H1 (cell line): Measurements from ENCODE around the gene NAA25. TPM values are rescaled to one million over a fixed set of nuclear protein-coding genes. Genes with fewer than 3 reads are reported as not detected.

Experiments
- CTCF ChIA-PET: fragments of 300-600 bp; sonication (Branson Sonifier 250); formaldehyde crosslinking; loops from one replicate; lab custom pipeline; 2021; ENCODE audit not compliant: partially characterized antibody; lab: Charles Lee
- POLR2A ChIA-PET: fragments of 300-600 bp; sonication (Branson Sonifier 250); formaldehyde crosslinking; loops from one replicate; lab custom pipeline; 2021; ENCODE audit warnings: inconsistent platforms; ENCODE audit not compliant: partially characterized antibody; lab: Charles Lee
- DNase-seq, 2 experiments: peaks; one replicate each; pipeline versions ENCODE4 v3.0.0 to v3.0.0-alpha.2; 2010 to 2022; ENCODE audit warnings: low spot score in 2 of 2, low read depth in 1 of 2, mixed read lengths in 1 of 2
- FAIRE-seq: peaks from 2 replicates; lab custom pipeline; 2011; peaks lifted over from hg19 to GRCh38; lab: Jason Lieb, UNC
- H2AFZ ChIP-seq: 2 replicates; pipeline ENCODE4 v1.8.1; 2012; ENCODE audit warnings: low read length, inconsistent platforms
- H2AK5ac ChIP-seq: 2 replicates; pipeline ENCODE4 v1.6.1; 2013; ENCODE audit warnings: low read depth, low read length
- H2BK120ac ChIP-seq: replicated peaks from 2 replicates; pipeline ENCODE3; 2013; ENCODE audit warnings: low read depth, low read length, inconsistent platforms
- H2BK12ac ChIP-seq: 2 replicates; pipeline ENCODE4 v1.6.1; 2013; ENCODE audit warnings: low read depth, low read length
- H2BK15ac ChIP-seq: 2 replicates; pipeline ENCODE4 v1.6.1; 2013; ENCODE audit warnings: low read length
- H2BK20ac ChIP-seq: 2 replicates; pipeline ENCODE4 v1.6.1; 2013; ENCODE audit warnings: low read length
- H2BK5ac ChIP-seq: 2 replicates; pipeline ENCODE4 v1.6.1; 2013; ENCODE audit warnings: low read depth, low read length
- H3K14ac ChIP-seq: 2 replicates; pipeline ENCODE4 v1.6.1; 2013; ENCODE audit warnings: inconsistent platforms; ENCODE audit not compliant: insufficient read length
- H3K18ac ChIP-seq: 2 replicates; pipeline ENCODE4 v1.6.1; 2013; ENCODE audit warnings: low read length; ENCODE audit errors: extremely low read depth
- H3K23ac ChIP-seq: 2 replicates; pipeline ENCODE4 v1.6.1; 2013; ENCODE audit warnings: inconsistent platforms; ENCODE audit not compliant: insufficient read length
- H3K23me2 ChIP-seq: 2 replicates; pipeline ENCODE4 v1.6.1; 2013; ENCODE audit warnings: low read depth, low read length
- H3K27ac ChIP-seq: 2 replicates; pipeline ENCODE4 v1.6.1; 2011; ENCODE audit warnings: low read depth, low read length, inconsistent platforms
- H3K27me3 ChIP-seq, 4 experiments: replicated peaks in 1 of 4; 1 replicate in 1 of 4; 2 replicates in 3 of 4; pipeline versions ENCODE4 v1.6.1 to v1.8.1; 2011 to 2013; ENCODE audit warnings: low read length in 3 of 4, mild to moderate bottlenecking in 3 of 4, inconsistent platforms in 2 of 4, mixed read lengths in 2 of 4, moderate library complexity in 1 of 4; ENCODE audit not compliant: control insufficient read depth in 3 of 4, insufficient read depth in 3 of 4; ENCODE audit errors: extremely low read depth in 1 of 4
- H3K36me3 ChIP-seq, 4 experiments: 2 replicates each; pipeline versions ENCODE4 v1.6.1 to v1.8.1; 2011 to 2013; ENCODE audit warnings: mild to moderate bottlenecking in 4 of 4, low read length in 3 of 4, moderate library complexity in 2 of 4, control low read depth in 1 of 4, inconsistent platforms in 1 of 4; ENCODE audit not compliant: insufficient read depth in 4 of 4, control insufficient read depth in 2 of 4
- H3K4ac ChIP-seq: replicated peaks from 2 replicates; pipeline ENCODE3; 2013; ENCODE audit warnings: low read length, low read depth, mixed read lengths, inconsistent platforms; ENCODE audit not compliant: insufficient read length
- H3K4me1 ChIP-seq, 4 experiments: replicated peaks in 1 of 4; 1 replicate in 1 of 4; 2 replicates in 3 of 4; pipeline versions ENCODE4 v1.6.1 to v1.8.1; 2011 to 2013; ENCODE audit warnings: low read length in 3 of 4, inconsistent platforms in 2 of 4, mixed read lengths in 1 of 4; ENCODE audit not compliant: insufficient read depth in 4 of 4, control insufficient read depth in 3 of 4
- H3K4me2 ChIP-seq, 2 experiments: 2 replicates each; pipeline versions ENCODE4 v1.6.1 to v1.8.1; 2011 to 2013; ENCODE audit warnings: low read depth in 2 of 2, low read length in 2 of 2, control low read depth in 1 of 2, inconsistent platforms in 1 of 2, mild to moderate bottlenecking in 1 of 2; ENCODE audit not compliant: insufficient read depth in 1 of 2
- H3K4me3 ChIP-seq, 4 experiments: fragments of 200-600, 300-600 bp in 1 of 4; sonication (generic), shearing (Covaris generic), sonication (Bioruptor Twin) in 1 of 4; 2 replicates each; pipeline versions ENCODE4 v1.5.1 to v1.8.1; 2011 to 2016; ENCODE audit warnings: low read length in 4 of 4, low read depth in 3 of 4, control low read depth in 2 of 4, inconsistent platforms in 2 of 4, mild to moderate bottlenecking in 2 of 4, mixed read lengths in 1 of 4, moderate library complexity in 1 of 4; ENCODE audit not compliant: insufficient read depth in 2 of 4; ENCODE audit errors: extremely low read depth in 1 of 4
- H3K56ac ChIP-seq: replicated peaks from 2 replicates; pipeline ENCODE3; 2013; ENCODE audit warnings: low read depth, mild to moderate bottlenecking, mixed read lengths, low read length, inconsistent platforms; ENCODE audit not compliant: insufficient read length
- H3K79me1 ChIP-seq: 2 replicates; pipeline ENCODE4 v1.6.1; 2013; ENCODE audit warnings: low read depth, low read length, control low read depth
- H3K79me2 ChIP-seq, 2 experiments: 2 replicates each; pipeline versions ENCODE4 v1.6.1 to v1.8.1; 2012 to 2013; ENCODE audit warnings: low read length in 2 of 2, mild to moderate bottlenecking in 2 of 2, inconsistent platforms in 1 of 2; ENCODE audit not compliant: insufficient read depth in 2 of 2, control insufficient read depth in 1 of 2
- H3K9ac ChIP-seq, 4 experiments: replicated peaks in 1 of 4; 1 replicate in 1 of 4; 2 replicates in 3 of 4; pipeline versions ENCODE4 v1.6.1 to v1.8.1; 2011 to 2013; ENCODE audit warnings: low read depth in 3 of 4, low read length in 3 of 4, control low read depth in 2 of 4, mild to moderate bottlenecking in 2 of 4, moderate library complexity in 2 of 4, inconsistent platforms in 1 of 4; ENCODE audit errors: extremely low read depth in 1 of 4
- H3K9me3 ChIP-seq, 2 experiments: 2 replicates each; pipeline versions ENCODE4 v1.6.1 to v1.8.1; 2012 to 2013; ENCODE audit warnings: mild to moderate bottlenecking in 2 of 2, moderate library complexity in 2 of 2, control low read depth in 1 of 2, inconsistent platforms in 1 of 2, low read depth in 1 of 2, low read length in 1 of 2, mixed read lengths in 1 of 2; ENCODE audit not compliant: insufficient read depth in 2 of 2
- H4K20me1 ChIP-seq, 2 experiments: replicated peaks in 1 of 2; 2 replicates each; pipeline versions ENCODE3 to v1.8.1; 2011 to 2013; ENCODE audit warnings: inconsistent platforms in 2 of 2, low read length in 2 of 2, mild to moderate bottlenecking in 1 of 2; ENCODE audit not compliant: insufficient read depth in 2 of 2, control insufficient read depth in 1 of 2
- H4K5ac ChIP-seq: 2 replicates; pipeline ENCODE4 v1.6.1; 2013; ENCODE audit warnings: low read length, low read depth, mixed read lengths, inconsistent platforms; ENCODE audit not compliant: insufficient read length
- H4K8ac ChIP-seq: 2 replicates; pipeline ENCODE4 v1.8.0; 2013; ENCODE audit warnings: mild to moderate bottlenecking, moderate library complexity, low read length, inconsistent platforms; ENCODE audit not compliant: insufficient read depth; ENCODE audit errors: extremely low read depth
- H4K91ac ChIP-seq: replicated peaks from 2 replicates; pipeline ENCODE3; 2013; ENCODE audit warnings: low read length, mixed read lengths, inconsistent platforms; ENCODE audit not compliant: insufficient read length
- ATF3 ChIP-seq: IDR thresholded peaks from 2 replicates; pipeline ENCODE4 v1.6.1; 2011; ENCODE audit warnings: low read depth, mild to moderate bottlenecking, low read length; ENCODE audit not compliant: insufficient read depth
- TCF12 ChIP-seq: IDR thresholded peaks from 2 replicates; pipeline ENCODE4 v1.6.1; 2011; ENCODE audit warnings: low read depth, mild to moderate bottlenecking, low read length
- WGBS, 2 experiments: shearing (Covaris generic) in 1 of 2; methylation state at CpG; one replicate each; pipeline versions ENCODE4 v1.1.6 to v1.1.7; 2013 to 2015; ENCODE audit warnings: low lambda C conversion rate in 2 of 2, mixed read lengths in 2 of 2, inconsistent platforms in 1 of 2, low coverage in 1 of 2, missing lambda C conversion rate in 1 of 2; ENCODE audit not compliant: insufficient replicate concordance in 2 of 2, insufficient coverage in 1 of 2, insufficient read length in 1 of 2; ENCODE audit errors: extremely low coverage in 1 of 2, missing lambda C conversion rate in 1 of 2; 5-methylcytosine and 5-hydroxymethylcytosine counted together
- polyA plus RNA-seq, 7 experiments: library from polyadenylated mRNA; depleted of rRNA in 3 of 7; stranded (reverse) in 5 of 7; unstranded in 2 of 7; fragments of >200 nt in 5 of 7; fragments of 200-250 nt in 2 of 7; gene quantifications; 1 replicate in 5 of 7; 2 replicates in 1 of 7; 4 replicates in 1 of 7; pipeline versions ENCODE4 v1.2.1 to v1.2.3, GENCODE V29; 2011 to 2013; ENCODE audit warnings: missing spikeins in 2 of 7, mixed read lengths in 2 of 7
- total RNA-seq: library from RNA; stranded (reverse); fragmentation: NEBNext Ultra II Directional; extraction: Animal tissue kit (Norgen Biotek cat#: 25700); gene quantifications from 2 replicates; pipeline ENCODE4 v1.2.1, GENCODE V29; 2021

NAA25 gene
- total and polyA plus RNA-seq, 2 of the 8 experiments (the other 6 are each of a cell fraction or from before 2014, with no cell fraction given): 10.8 to 60.3 TPM

- H2BK5ac ChIP-seq: no peak overlapping the region
- no peak overlapping the region for H4K5ac ChIP-seq
- no peak overlapping the region for H3K4me2 ChIP-seq
- ChIA-PET CTCF (no interaction called here), POLR2A (interaction anchor here (1.5 to 2.6 kb wide), 2 partner anchors 10 to 16 kb away, joined by 4 to 18 read pairs; partner anchors contain the start of genes ERP29 and TMEM116)
- no peak overlapping the region for H3K14ac ChIP-seq
- H2BK120ac ChIP-seq: no peak overlapping the region
- H3K4me1 ChIP-seq: no peaks in the 10 kb centered on the region
- H2BK15ac ChIP-seq: no peak overlapping the region
- FAIRE-seq (no peak), DNase-seq (no peak)
- H2AFZ ChIP-seq: no peak overlapping the region
- no peak overlapping the region for H2BK20ac ChIP-seq
- no peak overlapping the region for H3K56ac ChIP-seq
- H3K18ac ChIP-seq: no peak overlapping the region
- H2AK5ac ChIP-seq: no peak overlapping the region
- 96% methylated on average over 2 of the region's 2 CpGs; no CpG with 5 or more reads in 1 of the 2 experiments for WGBS, 2 experiments
- H3K23me2 ChIP-seq: no peaks in the 10 kb centered on the region
- no peak overlapping the region for H3K4me3 ChIP-seq
- H2BK12ac ChIP-seq: no peak overlapping the region
- H3K36me3 ChIP-seq: peaks cover 9 to 50% (median 33%) of the 10 kb centered on the region in 4 experiments
- H3K4ac ChIP-seq: no peak overlapping the region
- no peaks in the 10 kb centered on the region for H3K79me2 ChIP-seq
- H3K9ac ChIP-seq: no peak overlapping the region
- H4K8ac ChIP-seq: no peak overlapping the region
- H4K91ac ChIP-seq: no peak overlapping the region
- no peaks in the 10 kb centered on the region; the same call in 1 of the 2 replicates for H3K79me1 ChIP-seq
- H3K9me3 ChIP-seq: no peaks in the 10 kb centered on the region
- no peak overlapping the region for H3K27ac ChIP-seq
- TF ChIP-seq TCF12 (no peak), ATF3 (no peak)
- no peak overlapping the region for H3K23ac ChIP-seq
- no peaks in the 10 kb centered on the region for H3K27me3 ChIP-seq
- H4K20me1 ChIP-seq: peaks cover 0 to 5% of the 10 kb centered on the region in 2 experiments
These were observed 79.3 kb downstream of the NAA25 start for GRCh38 chr12:112029301-112029700.
